ENCODE results near the gene C1orf159.

- no peak for TF ChIP-seq CTCF (IDR thresholded peaks at IDR 0.05; ENCODE audit: low read length)
- TF ChIP-seq EZH2 (optimal IDR thresholded peaks at IDR 0.05; ENCODE audit: low read depth, low read length): no peak
Observed at GRCh38 chr1:1141244-1141910, 25.5 kb upstream of the C1orf159 start.
